KOPT-K1 (cell line): ENCODE data around the gene COL4A2.

ENCODE experiments used
- H3K27ac ChIP-seq: fragments of 200-600 bp; sonication (generic); 2 replicates; pipeline ENCODE4 v1.5.1; 2016; ENCODE audit warnings: antibody characterized with exemption, mild to moderate bottlenecking, low read depth, low read length; ENCODE audit not compliant: poor library complexity, severe bottlenecking
- H3K36me3 ChIP-seq: fragments of 200-600 bp; sonication (generic); 2 replicates; pipeline ENCODE4 v1.5.1; 2017; ENCODE audit warnings: antibody characterized with exemption, mild to moderate bottlenecking, low read length, moderate library complexity; ENCODE audit not compliant: insufficient read depth
- H3K9me3 ChIP-seq: fragments of 200-600 bp; sonication (generic); 2 replicates; pipeline ENCODE4 v1.5.1; 2017; ENCODE audit warnings: antibody characterized with exemption, low read length, mild to moderate bottlenecking; ENCODE audit not compliant: insufficient read depth, poor library complexity, severe bottlenecking

Gene COL4A2

GRCh38 chr13:110328573-110328972 lies 21.5 kb downstream of the COL4A2 start:
- H3K9me3 ChIP-seq: no peaks in the 10 kb centered on the region
- no peaks in the 10 kb centered on the region for H3K36me3 ChIP-seq
- no peak overlapping the region for H3K27ac ChIP-seq

GRCh38 chr13:110329258-110329657 lies 22.2 kb downstream of the COL4A2 start:
- Histone ChIP-seq H3K9me3 (peaks cover 5% of the 10 kb centered on the region), H3K27ac (no peak overlapping the region), H3K36me3 (no peaks in the 10 kb centered on the region)

GRCh38 chr13:110329798-110330461 lies 22.8 kb downstream of the COL4A2 start:
- no peaks in the 10 kb centered on the region for H3K36me3 ChIP-seq
- H3K9me3 ChIP-seq: peaks cover 12% of the 10 kb centered on the region
- H3K27ac ChIP-seq: no peak overlapping the region

GRCh38 chr13:110330491-110331011 lies 23.5 kb downstream of the COL4A2 start:
- Histone ChIP-seq H3K9me3 (peaks cover 15% of the 10 kb centered on the region), H3K27ac (no peak overlapping the region), H3K36me3 (no peaks in the 10 kb centered on the region)

- H3K27ac ChIP-seq: no peak overlapping the region
- H3K36me3 ChIP-seq: no peaks in the 10 kb centered on the region
- peaks cover 15% of the 10 kb centered on the region for H3K9me3 ChIP-seq
Measured at GRCh38 chr13:110331362-110331761, 24.3 kb downstream of the COL4A2 start.

GRCh38 chr13:110332750-110333149 lies 25.7 kb downstream of the COL4A2 start:
- Histone ChIP-seq H3K9me3 (peaks cover 15% of the 10 kb centered on the region), H3K27ac (no peak overlapping the region), H3K36me3 (no peaks in the 10 kb centered on the region)

GRCh38 chr13:110333837-110334236 lies 26.8 kb downstream of the COL4A2 start:
- H3K36me3 ChIP-seq: no peaks in the 10 kb centered on the region
- peaks cover 15% of the 10 kb centered on the region for H3K9me3 ChIP-seq
- no peak overlapping the region for H3K27ac ChIP-seq

- no peaks in the 10 kb centered on the region for H3K36me3 ChIP-seq
Measured at GRCh38 chr13:110334256-110334655, 27.2 kb downstream of the COL4A2 start.

GRCh38 chr13:110334841-110335490 lies 27.9 kb downstream of the COL4A2 start:
- Histone ChIP-seq H3K9me3 (peaks cover 15% of the 10 kb centered on the region), H3K27ac (no peak overlapping the region), H3K36me3 (no peaks in the 10 kb centered on the region)

More at GRCh38 chr13:110334256-110334655, 27.2 kb downstream of the COL4A2 start:
- Histone ChIP-seq H3K27ac (no peak overlapping the region), H3K9me3 (peaks cover 15% of the 10 kb centered on the region)

- Histone ChIP-seq H3K27ac (no peak overlapping the region), H3K36me3 (no peaks in the 10 kb centered on the region), H3K9me3 (peaks cover 15% of the 10 kb centered on the region)
Measured at GRCh38 chr13:110336108-110336507, 29.0 kb downstream of the COL4A2 start.

- Histone ChIP-seq H3K9me3 (peaks cover 15% of the 10 kb centered on the region), H3K27ac (no peak overlapping the region), H3K36me3 (no peaks in the 10 kb centered on the region)
Measured at GRCh38 chr13:110336681-110337080, 29.6 kb downstream of the COL4A2 start.

GRCh38 chr13:110337247-110337646 lies 30.2 kb downstream of the COL4A2 start:
- Histone ChIP-seq H3K36me3 (no peaks in the 10 kb centered on the region), H3K27ac (no peak overlapping the region), H3K9me3 (peaks cover 15% of the 10 kb centered on the region)

GRCh38 chr13:110338441-110339101 lies 31.5 kb downstream of the COL4A2 start:
- Histone ChIP-seq H3K36me3 (no peaks in the 10 kb centered on the region), H3K9me3 (peaks cover 15% of the 10 kb centered on the region), H3K27ac (no peak overlapping the region)

GRCh38 chr13:110339263-110339662 lies 32.2 kb downstream of the COL4A2 start:
- Histone ChIP-seq H3K36me3 (no peaks in the 10 kb centered on the region), H3K27ac (no peak overlapping the region), H3K9me3 (peaks cover 10% of the 10 kb centered on the region)

- Histone ChIP-seq H3K27ac (no peak overlapping the region), H3K9me3 (peaks cover 2% of the 10 kb centered on the region), H3K36me3 (no peaks in the 10 kb centered on the region)
Measured at GRCh38 chr13:110339975-110340550, 33.0 kb downstream of the COL4A2 start.
